Kidney epithelial cell (primary cell): ENCODE data around the gene SIX6. TPM values are rescaled to one million over a fixed set of nuclear protein-coding genes. Genes with fewer than 3 reads are reported as not detected.

Experiments
- DNase-seq: peaks from one replicate; pipeline ENCODE4 v3.0.0-alpha.2; 2010; ENCODE audit warnings: low read depth
- H3K27me3 ChIP-seq: 2 replicates; pipeline ENCODE4 v1.6.0; 2011; ENCODE audit warnings: low read length; ENCODE audit not compliant: control insufficient read depth, insufficient read depth
- H3K36me3 ChIP-seq: 2 replicates; pipeline ENCODE4 v1.5.1; 2011; ENCODE audit warnings: low read length; ENCODE audit not compliant: control insufficient read depth, insufficient read depth
- H3K4me3 ChIP-seq: 2 replicates; pipeline ENCODE4 v1.5.1; 2011; ENCODE audit warnings: low read depth, mild to moderate bottlenecking, control low read depth, low read length
- CTCF ChIP-seq: IDR thresholded peaks from 2 replicates; pipeline ENCODE4 v1.5.1; 2011; ENCODE audit warnings: mild to moderate bottlenecking, moderate library complexity, low read length, control low read depth, inconsistent platforms; ENCODE audit not compliant: insufficient read depth, poor library complexity, severe bottlenecking
- total RNA-seq: library from RNA; depleted of rRNA; stranded (reverse); fragments of >200 nt; gene quantifications from 2 replicates; pipeline ENCODE4 v1.2.3, GENCODE V29; 2015

The SIX6 gene
- total RNA-seq, 1 donor from 2014 or later = not detected

- no peak for DNase-seq
- Histone ChIP-seq H3K27me3 (peaks cover 92% of the 10 kb centered on the region), H3K4me3 (no peak overlapping the region), H3K36me3 (no peaks in the 10 kb centered on the region)
- TF ChIP-seq CTCF = no peak
These were observed 2.1 kb downstream of the SIX6 start for GRCh38 chr14:60510951-60511599.

- H3K4me3 ChIP-seq = no peak overlapping the region
- TF ChIP-seq CTCF = no peak
- H3K27me3 ChIP-seq = peaks cover 91% of the 10 kb centered on the region
- no peak for DNase-seq
- H3K36me3 ChIP-seq = no peaks in the 10 kb centered on the region
These were observed 3.2 kb downstream of the SIX6 start for GRCh38 chr14:60512126-60512525.

GRCh38 chr14:60512973-60513571 is 4.1 kb downstream of the SIX6 start:
- DNase-seq = no peak
- TF ChIP-seq CTCF = no peak
- Histone ChIP-seq H3K27me3 (peaks cover 83% of the 10 kb centered on the region), H3K4me3 (no peak overlapping the region), H3K36me3 (no peaks in the 10 kb centered on the region)

- Histone ChIP-seq H3K4me3 (no peak overlapping the region), H3K27me3 (peaks cover 70% of the 10 kb centered on the region), H3K36me3 (no peaks in the 10 kb centered on the region)
- no peak for DNase-seq
- no peak for TF ChIP-seq CTCF
These were observed 5.4 kb downstream of the SIX6 start for GRCh38 chr14:60514378-60514740.

- TF ChIP-seq CTCF = peak; percentile 35
- DNase-seq = no peak
- Histone ChIP-seq H3K27me3 (peaks cover 65% of the 10 kb centered on the region), H3K4me3 (peak overlapping the region; percentile 27), H3K36me3 (no peaks in the 10 kb centered on the region)
These were observed 6.0 kb downstream of the SIX6 start for GRCh38 chr14:60514741-60515491.
